NCI-H1436 (cell line): ENCODE measurements around the gene POU2AF1.

Experiments used
- DNase-seq: peaks from one replicate; lab custom pipeline; 2025; lab: John Stamatoyannopoulos, UW

The POU2AF1 gene

DNA sequence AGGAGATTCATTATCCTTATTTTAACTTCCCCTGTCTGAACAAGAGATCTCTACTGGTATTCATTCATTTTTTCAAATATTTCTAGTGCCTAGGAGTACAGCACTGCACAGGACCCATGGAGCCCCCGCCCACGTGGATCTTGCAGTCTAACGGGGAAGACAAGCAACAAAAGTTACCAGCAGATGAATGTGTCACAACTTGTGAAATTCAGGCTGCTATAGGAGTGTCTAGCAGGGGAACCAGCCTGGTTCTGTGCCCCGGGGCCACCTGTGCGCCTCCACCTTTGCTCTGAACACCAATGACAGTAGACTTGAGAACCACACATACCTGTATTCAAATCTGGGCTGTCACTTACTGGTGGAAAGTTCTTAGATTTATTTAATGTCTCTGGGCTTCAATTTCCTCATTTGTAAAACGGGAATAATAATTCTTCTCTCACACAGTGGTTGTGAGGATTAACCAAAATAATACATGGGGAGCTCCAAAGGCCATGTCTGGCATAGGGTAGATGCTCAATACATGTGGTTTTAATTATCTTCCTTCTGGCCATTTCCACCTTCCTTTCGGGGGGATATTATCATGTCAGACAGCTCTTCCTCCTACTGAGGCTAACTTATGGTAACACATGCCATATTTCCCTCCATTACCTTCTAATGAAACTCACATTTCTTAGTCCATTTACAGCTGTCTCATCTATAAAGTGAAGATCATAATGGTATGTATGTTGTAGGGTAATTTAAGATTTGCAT, 17.8 kb downstream of the POU2AF1 start:
- no peak for DNase-seq

DNA sequence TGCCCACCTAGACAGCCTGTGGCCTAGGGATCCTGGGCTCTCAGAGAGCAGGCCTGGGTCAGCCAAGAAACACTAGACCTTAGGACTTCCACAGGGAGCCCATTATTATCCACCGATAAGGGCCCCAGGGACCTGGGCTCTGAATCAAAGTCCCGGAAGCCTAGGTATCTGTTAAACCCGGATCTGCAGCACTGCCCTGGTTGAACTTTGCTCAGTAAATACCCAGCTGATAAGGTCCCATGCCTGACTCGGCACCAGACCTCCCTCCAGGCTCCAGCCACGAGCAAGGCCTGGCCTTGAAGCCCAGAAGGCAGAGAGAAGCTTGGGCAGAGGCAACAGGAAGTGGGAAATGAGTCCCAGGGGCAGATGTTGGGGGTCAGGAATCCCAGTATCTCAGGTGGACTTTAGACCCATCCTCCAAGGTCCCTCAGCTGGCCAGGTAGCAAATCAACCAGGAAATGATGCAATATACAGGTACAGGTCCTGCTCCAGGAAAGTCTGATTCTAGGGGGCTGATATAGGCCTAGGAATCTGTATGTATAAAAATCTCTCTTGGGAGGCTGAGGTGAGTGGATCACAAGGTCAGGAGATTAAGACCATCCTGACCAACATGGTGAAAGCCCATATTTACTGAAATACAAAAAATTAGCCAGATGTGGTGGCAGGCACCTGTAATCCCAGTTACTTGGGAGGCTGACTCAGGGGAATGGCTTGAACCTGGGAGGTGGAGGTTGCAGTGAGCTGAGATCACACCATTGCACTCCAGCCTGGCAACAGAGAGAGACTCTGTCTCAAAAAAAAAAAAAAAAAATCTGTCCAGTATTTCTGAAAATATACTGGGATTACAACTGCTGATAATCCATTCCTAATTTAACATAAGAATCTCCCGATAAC, 18.7 kb downstream of the POU2AF1 start:
- DNase-seq, result no peak

DNA sequence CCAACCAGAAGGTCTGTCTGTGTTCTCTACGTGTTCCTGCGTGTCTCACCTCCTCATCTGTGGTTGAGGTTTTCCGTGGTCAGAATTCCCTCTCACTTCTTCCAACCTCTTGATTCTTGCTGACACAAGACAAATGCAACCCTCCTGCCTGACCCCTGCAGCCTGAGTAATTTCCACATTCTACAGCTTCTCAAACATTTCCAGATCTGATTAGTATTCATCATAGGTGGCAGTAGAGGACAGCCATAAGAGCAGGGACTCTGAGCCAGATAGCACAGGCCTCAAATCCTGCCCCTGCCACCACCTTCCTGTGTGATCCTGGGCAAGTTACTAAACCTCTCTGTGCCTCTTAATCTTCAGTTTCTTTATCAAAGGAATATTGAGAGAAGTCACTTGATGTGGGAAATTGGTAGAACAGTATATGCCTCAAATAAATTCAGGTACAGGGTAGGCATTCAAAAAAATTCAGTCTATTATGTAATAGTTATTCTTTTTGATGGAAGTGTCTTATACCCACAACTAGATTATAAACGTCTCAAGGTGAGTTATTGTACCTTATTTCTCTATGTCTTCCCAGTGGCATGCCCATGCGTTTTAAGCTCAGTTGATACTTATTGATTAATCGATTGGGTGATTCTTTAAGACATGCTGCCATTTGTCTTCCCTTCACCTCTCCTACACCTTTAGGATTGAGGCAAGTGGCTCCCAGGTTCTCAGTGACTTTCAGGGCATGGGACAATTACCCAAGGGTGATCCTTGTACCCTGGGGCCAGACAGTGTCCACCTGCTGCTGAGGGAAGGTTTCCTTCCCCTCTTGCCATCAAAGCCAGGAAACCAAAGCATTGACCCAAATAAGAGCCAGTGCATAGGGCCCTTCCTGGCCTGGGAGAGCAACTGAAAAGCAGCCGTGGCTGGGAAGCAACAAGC, 19.6 kb downstream of the POU2AF1 start:
- DNase-seq, result no peak

DNA sequence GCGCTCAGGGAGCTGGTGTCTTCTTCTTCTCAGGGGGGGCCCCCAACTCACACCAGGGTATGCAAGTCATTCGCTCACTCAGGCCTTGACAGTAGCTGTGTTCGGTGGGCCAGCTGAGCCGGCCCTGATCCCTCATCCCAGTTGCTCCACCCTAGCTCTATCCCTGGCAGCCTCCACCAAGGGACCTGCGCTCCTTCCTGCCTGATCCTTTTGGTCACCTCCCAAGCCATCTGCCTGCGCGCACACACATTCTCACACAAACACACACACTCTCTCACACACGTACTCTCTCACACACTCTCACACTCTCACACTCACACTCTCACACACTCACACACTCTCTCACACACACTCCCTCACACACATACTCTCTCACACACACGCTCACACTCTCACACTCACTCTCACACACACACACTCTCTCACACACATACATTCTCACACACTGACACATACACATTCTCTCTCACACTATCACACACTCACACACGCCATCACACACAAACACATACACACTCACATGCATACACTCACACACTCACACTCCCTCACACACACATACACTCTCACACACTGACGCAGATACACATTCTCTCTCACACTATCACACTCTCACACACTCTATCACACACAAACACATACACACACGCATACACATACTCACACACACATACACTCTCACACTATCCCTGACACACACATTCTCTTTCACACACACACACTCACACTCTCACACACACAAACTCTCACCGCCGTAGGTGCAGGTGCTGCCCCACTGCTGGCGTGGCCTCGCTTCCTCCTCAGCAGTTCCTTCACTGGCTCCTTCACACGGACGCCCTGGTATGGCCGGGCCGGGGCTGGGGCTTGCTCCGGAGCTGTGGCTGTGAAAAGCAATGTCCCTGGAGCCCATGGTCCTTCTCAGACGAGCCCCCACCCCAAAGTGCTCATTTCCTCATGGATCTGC, 20.8 kb downstream of the POU2AF1 start:
- DNase-seq, result no peak

DNA sequence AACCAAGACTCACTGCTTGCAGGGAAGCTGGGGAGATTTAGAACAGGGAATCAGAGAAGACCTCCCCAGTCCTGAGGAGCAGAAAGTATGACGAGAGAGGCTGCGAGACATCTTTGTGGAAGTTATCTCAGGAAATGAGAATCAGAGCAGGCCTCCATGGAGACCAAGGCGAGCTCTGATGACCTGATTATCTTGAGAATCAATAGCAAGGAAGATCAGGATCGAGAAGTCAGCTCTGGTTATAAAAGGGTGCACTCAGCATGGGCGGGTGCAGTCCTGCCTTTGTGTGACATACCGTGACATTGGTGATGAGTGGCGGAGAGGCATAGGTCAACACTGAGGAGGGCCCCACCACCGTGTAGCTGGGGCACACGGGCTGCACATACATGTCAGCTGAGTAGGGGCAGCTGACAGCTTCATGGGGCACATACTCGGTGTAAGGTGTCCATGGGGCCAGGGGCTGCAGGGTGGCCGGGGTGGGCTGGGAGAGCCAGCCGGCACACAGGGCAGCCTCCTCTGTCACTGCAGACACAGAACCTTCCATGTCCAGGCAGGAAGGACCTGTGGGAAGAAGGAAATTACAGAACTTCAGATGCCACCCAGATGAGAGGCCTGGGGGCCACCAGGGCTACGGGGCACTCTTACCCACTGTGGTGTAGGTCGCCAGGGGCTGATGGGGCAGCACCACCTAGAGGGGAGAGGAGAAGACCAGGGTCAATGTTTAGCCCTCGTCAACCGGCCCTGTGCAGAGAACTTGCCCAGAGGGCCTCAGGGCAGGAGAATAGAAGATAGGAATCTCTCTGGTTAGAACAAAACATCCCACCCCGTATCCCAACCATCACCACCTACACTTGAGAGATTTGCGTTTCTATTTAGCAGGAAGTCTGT, 21.7 kb downstream of the POU2AF1 start:
- DNase-seq, result no peak

DNA sequence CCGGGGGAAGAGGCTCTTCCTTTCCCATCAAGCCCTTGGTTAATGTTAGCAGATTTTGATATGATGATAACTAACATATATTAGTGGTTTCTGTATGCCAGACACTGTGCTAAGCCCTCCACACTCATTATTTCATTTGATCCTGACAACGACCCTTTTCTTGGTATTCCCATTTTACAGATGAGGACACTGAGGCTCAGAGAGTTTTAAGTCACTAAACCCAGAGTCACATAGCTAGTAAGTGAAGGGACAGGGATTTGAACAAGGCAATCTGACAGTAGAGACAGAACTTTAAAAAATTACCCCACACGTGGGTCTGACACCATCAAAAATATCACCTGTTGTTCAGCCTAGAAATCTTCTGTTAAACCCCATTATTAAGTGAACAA, 22.4 kb downstream of the POU2AF1 start:
- no peak for DNase-seq

DNA sequence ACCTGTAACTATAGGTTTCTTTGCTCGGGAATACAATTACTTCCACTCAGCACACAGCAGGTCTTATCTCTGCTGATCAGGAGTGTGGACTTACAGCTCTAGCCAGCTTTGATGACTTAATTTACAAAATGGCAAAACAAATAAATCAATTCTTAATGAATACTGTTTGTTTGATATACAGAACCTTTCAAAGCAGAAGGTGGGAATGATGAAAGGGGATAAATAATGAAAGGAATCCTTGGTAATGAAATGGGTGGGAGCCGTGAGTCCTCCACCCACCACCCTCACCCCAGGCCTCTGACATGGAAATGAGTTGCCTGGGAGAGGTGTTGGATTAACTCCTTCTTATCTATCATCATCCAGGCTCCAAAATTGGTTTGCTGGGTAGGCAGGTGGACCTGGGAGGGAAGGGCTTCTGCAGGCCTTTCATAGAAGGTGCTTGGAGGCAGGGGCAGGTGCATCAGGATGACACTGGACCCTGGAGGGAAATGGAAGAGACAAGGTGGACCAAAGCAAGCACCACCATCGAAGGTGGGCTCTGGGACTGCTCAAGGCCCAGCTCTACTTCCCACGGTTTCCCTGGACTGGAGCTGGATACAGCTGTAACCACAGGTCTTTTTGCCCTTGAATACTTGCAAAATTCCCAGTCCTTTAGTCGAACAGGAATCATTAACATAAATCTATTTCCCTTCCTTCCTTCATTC, 23.0 kb downstream of the POU2AF1 start:
- no peak for DNase-seq

DNA sequence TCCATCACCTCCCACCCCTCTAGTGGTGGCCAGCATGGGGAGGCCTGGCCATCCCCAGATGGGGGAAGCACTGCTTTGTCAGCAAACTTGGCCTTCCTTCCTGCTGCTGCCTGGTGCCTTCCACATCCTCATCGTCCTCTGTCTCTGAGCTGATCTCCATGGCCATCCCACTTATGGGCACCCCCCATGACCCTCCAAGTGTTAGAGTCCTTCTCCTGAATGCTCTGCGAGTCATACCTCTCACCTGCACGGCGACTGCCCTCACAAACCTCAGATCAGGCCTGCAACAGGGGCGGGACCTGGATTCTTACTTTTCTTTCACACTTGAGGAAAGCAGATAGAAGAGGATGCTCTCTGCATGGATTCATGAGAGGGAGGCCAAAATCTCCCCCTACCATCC, 24.0 kb downstream of the POU2AF1 start:
- DNase-seq, result no peak

DNA sequence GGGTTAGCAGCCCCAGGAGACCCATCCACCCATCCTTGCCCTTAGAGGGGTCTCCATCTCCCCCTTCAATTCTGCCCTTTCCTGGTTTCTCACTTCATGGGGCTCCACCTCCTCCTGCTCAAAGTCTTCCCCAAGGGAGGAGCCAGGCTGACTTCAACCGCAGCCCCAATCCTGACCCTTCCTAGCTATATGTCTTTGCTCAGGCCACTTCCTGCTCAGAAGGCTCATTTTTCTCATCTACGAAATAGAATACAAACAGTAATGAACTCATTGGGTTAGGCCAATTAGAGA, 24.5 kb downstream of the POU2AF1 start:
- DNase-seq, result no peak

DNA sequence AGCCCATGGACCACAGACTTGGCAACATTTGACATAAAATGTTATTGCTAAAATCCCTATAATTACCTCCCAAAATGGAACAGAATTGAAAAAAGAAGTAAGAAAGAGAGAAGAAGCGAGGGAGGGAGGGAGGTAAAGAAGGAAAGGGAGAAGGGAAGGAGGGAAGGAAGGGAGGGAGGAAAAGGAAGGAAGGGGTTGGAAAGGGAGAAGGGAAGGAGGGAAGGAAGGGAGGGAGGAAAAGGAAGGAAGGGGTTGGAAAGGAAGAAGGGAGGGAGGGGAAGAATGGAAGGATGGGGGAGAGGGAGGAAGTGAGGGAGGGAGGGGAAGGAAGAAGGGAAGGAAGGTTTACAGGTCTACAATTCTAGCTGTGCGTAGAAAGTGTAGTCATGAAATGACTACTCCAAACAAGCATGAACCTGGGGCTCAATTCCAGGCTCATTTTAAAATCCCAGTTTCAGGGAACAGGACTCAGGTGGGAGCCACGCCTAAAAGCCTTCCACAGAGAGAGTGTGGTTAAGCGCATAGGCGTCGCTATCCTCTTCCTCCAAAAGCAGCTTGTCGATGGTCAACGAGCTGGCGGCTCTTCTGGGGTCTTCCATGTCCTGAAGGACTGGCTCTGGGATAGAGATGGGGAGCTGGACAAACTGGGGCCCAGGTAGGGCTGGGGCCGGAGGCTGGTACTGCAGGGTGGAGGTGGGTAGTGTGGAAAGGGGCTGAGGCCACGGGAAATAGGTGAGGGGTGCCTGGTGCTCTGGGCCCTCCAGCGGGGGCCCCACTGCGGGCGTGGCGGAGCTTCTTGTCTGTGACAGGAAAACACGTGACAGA, 25.1 kb downstream of the POU2AF1 start:
- DNase-seq, result no peak

DNA sequence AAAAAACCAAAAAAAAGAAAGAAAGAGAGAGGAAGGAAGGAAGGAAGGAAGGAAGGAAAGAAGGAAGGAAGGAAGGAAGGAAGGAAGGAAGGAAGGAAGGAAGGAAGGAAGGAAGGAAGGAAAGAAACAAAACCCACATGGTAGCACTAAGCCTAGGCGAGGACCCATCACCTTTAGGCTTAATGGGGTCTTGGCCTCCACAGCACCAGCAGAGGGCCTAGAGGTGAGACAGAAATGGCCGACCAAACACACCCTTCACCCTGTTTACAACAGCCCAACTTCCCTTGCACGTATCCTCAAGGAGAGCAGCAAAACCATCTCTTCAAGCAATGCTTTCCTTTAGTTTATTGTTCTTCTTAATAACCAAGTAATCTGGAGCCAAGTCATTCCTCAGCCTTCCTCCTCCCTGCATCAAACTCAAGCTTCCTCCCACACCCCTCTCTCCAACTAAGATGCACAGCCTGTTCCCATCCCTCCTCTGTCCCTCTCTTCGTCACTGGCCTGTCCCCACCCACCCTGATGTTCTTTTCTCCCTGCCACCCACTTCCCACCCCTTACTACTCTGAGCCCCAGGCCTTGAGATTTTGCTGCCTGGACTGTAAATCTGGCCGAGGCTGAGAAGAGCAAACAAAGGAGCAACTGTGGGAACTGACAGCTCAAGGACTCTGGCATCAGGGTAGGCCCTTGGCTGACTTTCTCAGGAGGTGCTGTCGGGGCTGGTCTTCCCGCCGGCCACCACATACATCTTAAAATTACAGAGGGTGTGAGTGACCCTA, 26.0 kb downstream of the POU2AF1 start:
- DNase-seq, result no peak

DNA sequence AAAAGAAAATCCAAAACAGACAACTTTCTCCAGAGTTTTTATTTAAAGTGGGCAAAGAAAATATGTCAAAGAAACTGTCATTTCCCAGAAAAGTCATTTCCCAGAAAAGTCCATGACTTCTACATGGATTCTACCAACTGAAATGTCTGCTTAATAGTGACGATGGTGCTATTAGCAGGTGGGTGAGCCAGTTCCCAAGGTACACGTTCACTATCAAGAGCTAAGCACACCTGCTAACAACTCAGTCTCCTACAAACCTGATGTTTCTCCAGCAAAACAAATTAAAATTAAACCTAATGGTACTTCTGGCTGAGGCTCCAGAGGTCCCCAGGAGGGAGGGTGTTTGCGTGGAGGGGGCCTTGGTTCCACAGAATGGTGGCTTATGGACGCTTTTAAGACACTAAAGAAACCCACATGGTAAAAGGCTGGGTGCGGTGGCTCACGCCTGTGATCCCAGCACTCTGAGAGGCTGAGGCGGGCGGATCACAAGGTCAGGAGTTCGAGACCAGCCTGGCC, 26.8 kb downstream of the POU2AF1 start:
- no peak for DNase-seq

DNA sequence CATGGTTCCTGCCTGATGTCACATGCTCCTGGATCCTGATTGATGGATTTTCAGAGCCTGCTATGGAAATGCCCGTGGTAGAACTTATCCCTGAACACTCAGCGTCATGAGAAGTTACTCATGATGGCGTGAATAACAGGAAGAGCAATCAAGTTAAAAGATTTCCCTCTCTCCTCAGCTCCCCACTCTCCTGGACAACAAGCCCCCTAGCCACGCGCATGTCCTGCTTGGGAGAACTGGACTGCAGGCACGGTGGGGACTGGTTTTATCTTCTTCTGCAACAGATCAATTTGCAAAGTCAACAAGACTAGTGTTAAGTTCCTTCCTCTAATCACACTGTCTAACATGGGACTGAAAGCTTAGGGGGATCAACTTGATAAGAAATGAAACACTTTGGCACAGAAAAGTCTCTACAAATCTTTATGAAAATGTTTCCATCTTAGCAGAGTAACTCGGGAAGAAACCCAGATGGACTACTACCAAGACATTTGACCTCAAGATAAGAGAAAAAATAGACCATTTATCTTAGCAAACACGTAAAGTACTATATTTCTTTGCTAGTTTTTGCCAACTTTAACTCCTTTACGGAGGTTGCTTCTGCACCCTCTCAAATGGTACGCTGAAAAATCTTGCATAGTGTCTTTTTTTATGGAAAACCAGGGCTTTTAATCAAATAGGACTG, 27.6 kb downstream of the POU2AF1 start:
- DNase-seq, result no peak

DNA sequence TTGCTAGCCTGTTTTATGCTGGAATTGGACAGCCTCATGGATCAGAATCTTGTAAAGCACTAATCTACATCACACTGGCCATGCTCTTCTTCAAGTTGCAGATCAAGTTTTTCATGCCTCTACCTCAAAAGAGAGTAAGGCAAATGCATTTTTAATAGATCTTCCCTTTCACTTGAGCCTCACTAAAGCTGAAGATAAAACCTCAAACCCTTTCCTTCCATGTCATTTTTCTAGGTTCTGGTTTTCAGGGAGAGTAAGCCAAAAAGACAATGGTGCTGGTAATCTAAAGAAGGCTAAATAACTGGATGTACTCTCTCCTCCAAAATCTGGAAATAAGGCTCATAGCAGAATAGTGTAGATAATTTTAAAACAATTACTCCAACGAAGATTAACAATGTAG, 28.3 kb downstream of the POU2AF1 start:
- no peak for DNase-seq

DNA sequence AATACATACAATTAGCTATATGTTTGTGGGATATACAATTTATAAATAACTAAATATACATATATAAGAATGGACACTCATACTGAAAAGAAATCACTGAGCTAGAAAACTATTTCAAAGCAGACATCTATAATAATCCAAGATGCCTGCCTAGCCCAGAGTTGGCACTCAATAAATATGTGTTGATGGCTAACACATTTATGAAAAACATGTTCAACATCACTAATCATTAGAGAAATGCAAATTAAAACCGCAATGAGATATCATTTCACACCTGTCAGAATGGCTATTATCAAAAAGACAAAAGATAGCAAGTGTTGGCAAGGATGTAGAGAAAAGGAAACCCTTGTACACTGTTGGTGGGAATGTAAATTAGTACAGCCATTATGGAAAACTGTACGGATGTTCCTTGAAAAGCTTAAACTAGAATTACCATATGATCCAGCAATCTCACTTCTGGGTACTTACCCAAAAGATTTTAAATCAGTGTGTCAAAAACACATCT, 29.8 kb downstream of the POU2AF1 start:
- DNase-seq, result no peak

DNA sequence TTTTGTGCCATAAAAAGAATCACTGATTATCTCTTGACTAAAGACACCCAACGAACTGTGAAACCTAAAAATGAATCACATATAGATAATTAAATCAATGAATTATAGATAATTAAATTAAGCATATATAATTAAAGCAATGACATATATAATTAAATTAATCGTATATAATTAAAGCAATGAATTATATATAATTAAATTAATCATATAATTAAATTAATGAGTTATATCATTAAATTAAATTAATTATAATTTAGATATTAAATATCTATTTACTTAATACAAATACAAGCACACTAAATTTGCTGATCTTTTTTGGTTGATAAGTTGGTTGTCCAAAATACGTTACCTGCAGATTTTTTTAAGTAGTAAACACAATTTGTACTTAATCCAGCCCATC, 30.9 kb downstream of the POU2AF1 start:
- no peak for DNase-seq

DNA sequence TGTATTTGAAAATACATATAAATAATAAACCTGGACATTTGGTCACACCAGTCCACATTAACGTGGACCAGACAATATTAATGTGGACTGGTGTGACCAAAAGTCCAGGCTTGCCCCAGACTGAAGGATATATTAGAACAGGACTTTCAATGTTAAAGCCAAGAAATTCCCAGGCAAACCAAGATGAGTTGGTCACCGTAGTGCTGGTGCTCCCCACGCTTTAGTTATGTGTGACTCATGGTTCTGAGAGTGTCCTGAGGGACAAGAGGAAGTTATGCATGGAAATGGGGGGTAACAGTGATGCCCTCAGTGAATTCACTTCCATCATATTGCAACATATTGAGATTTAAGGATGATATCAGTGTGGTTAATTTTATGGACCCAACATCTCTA, 31.4 kb downstream of the POU2AF1 start:
- DNase-seq, result no peak
